ENCODE results near the gene ITGA1. TPM values are rescaled to one million over a fixed set of nuclear protein-coding genes. Genes with fewer than 3 reads are reported as not detected.
"Not testable (repeated sequence)": the region's sequence is repeated elsewhere in the genome, so short reads cannot be mapped to it uniquely, and the experiment has no call there.

ITGA1 gene
- total and polyA plus RNA-seq, 2 donors (not counting 1 experiment from before 2014, with no cell fraction given): 0.74 TPM; not detected in 1

- Histone ChIP-seq H3K27me3 (replicated peaks in 1 of 4; ENCODE audit: control extremely low read depth in 1 of 4, control insufficient read depth in 3 of 4, insufficient read depth in 4 of 4, low read length in 3 of 4) (no peaks in the 10 kb centered on the region), H3K4me3 (ENCODE audit: control extremely low read depth in 1 of 5, extremely low read depth in 1 of 5, insufficient read depth in 1 of 5, low read depth in 2 of 5, low read length in 4 of 5) (no peak overlapping the region), H3K36me3 (replicated peaks in 1 of 2; ENCODE audit: control extremely low read depth in 1 of 2, control insufficient read depth in 1 of 2, extremely low read depth in 1 of 2, insufficient read depth in 2 of 2, low read length in 1 of 2) (no peaks in the 10 kb centered on the region), H3K27ac (ENCODE audit: low read length in 2 of 2) (no peak overlapping the region), H2AFZ (ENCODE audit: insufficient read depth, low read depth, low read length, poor library complexity, severe bottlenecking) (no peak overlapping the region), H3K4me1 (ENCODE audit: control insufficient read depth in 2 of 2, insufficient read depth in 2 of 2, low read length in 2 of 2) (no peaks in the 10 kb centered on the region), H3K9me3 (ENCODE audit: control extremely low read depth in 1 of 3, control insufficient read depth in 2 of 3, insufficient read depth in 1 of 3, low read length in 2 of 3) (no peaks in the 10 kb centered on the region), H3K79me2 (ENCODE audit: control insufficient read depth, insufficient read depth, low read length) (no peaks in the 10 kb centered on the region), H4K20me1 (ENCODE audit: control insufficient read depth, insufficient read depth, low read length, poor library complexity, severe bottlenecking) (no peaks in the 10 kb centered on the region), H3K9ac (ENCODE audit: low read length) (no peak overlapping the region), H3K4me2 (replicated peaks; ENCODE audit: low read depth, low read length, poor library complexity, severe bottlenecking) (no peak overlapping the region)
- peaks cover 20% of the 10 kb centered on the region for H3K27me3 Mint-ChIP-seq
- ChIA-PET POLR2A (no interaction called here), CTCF (no interaction called here)
- intact Hi-C loops (cut with micrococcal nuclease): no loop called here
- no peak overlapping the region for H3K4me3 Mint-ChIP-seq
- ATAC-seq (ENCODE audit: low read depth) (no peak), DNase-seq (no peak)
- no peaks in the 10 kb centered on the region for H3K4me1 Mint-ChIP-seq
- peaks cover 4% of the 10 kb centered on the region for H3K9me3 Mint-ChIP-seq (ENCODE audit: insufficient read depth)
- TF ChIP-seq EZH2 (IDR thresholded peaks at IDR 0.05; ENCODE audit: borderline replicate concordance, insufficient read depth, low read depth, low read length, poor library complexity, severe bottlenecking): no peak
- no peak for TF ChIP-seq CTCF (IDR thresholded peaks at IDR 0.05)
- WGBS (ENCODE audit: insufficient coverage): no CpG with 5 or more reads among the region's 1 CpG
- H3K27ac Mint-ChIP-seq: no peak overlapping the region
Measured at GRCh38 chr5:52963636-52964035, 175.9 kb downstream of the ITGA1 start.

GRCh38 chr5:52964138-52964537 is 176.4 kb downstream of the ITGA1 start:
- no peak overlapping the region for H3K4me3 ChIP-seq (ENCODE audit: control extremely low read depth in 1 of 5, extremely low read depth in 1 of 5, insufficient read depth in 1 of 5, low read depth in 2 of 5, low read length in 4 of 5)
- H3K27me3 Mint-ChIP-seq: peaks cover 25% of the 10 kb centered on the region
- no peaks in the 10 kb centered on the region for H3K79me2 ChIP-seq (ENCODE audit: control insufficient read depth, insufficient read depth, low read length)
- no peak overlapping the region for H3K9ac ChIP-seq (ENCODE audit: low read length)
- ChIA-PET POLR2A (no interaction called here), CTCF (interaction anchor here (0.6 kb wide), 1 partner anchor 22 kb away, joined by 3 read pairs; no protein-coding TSS in a partner anchor)
- H3K36me3 ChIP-seq (replicated peaks in 1 of 2; ENCODE audit: control extremely low read depth in 1 of 2, control insufficient read depth in 1 of 2, extremely low read depth in 1 of 2, insufficient read depth in 2 of 2, low read length in 1 of 2): no peaks in the 10 kb centered on the region
- no peaks in the 10 kb centered on the region for H4K20me1 ChIP-seq (ENCODE audit: control insufficient read depth, insufficient read depth, low read length, poor library complexity, severe bottlenecking)
- H3K4me1 Mint-ChIP-seq: no peaks in the 10 kb centered on the region
- no peak overlapping the region for H3K27ac Mint-ChIP-seq
- intact Hi-C loops (cut with micrococcal nuclease): no loop called here
- H3K27me3 ChIP-seq (replicated peaks in 1 of 4; ENCODE audit: control extremely low read depth in 1 of 4, control insufficient read depth in 3 of 4, insufficient read depth in 4 of 4, low read length in 3 of 4): no peaks in the 10 kb centered on the region
- no peak overlapping the region for H3K4me3 Mint-ChIP-seq
- H3K9me3 Mint-ChIP-seq (ENCODE audit: insufficient read depth): peaks cover 9% of the 10 kb centered on the region
- no peak overlapping the region for H2AFZ ChIP-seq (ENCODE audit: insufficient read depth, low read depth, low read length, poor library complexity, severe bottlenecking)
- DNase-seq: no peak
- ATAC-seq (ENCODE audit: low read depth): no peak
- no peaks in the 10 kb centered on the region for H3K4me1 ChIP-seq (ENCODE audit: control insufficient read depth in 2 of 2, insufficient read depth in 2 of 2, low read length in 2 of 2)
- WGBS (ENCODE audit: insufficient coverage): no CpG with 5 or more reads among the region's 1 CpG
- no peak overlapping the region for H3K27ac ChIP-seq (ENCODE audit: low read length in 2 of 2)
- H3K4me2 ChIP-seq (replicated peaks; ENCODE audit: low read depth, low read length, poor library complexity, severe bottlenecking): no peak overlapping the region
- TF ChIP-seq CTCF (IDR thresholded peaks at IDR 0.05): no peak
- no peak for TF ChIP-seq EZH2 (IDR thresholded peaks at IDR 0.05; ENCODE audit: borderline replicate concordance, insufficient read depth, low read depth, low read length, poor library complexity, severe bottlenecking)
- H3K9me3 ChIP-seq (ENCODE audit: control extremely low read depth in 1 of 3, control insufficient read depth in 2 of 3, insufficient read depth in 1 of 3, low read length in 2 of 3): no peaks in the 10 kb centered on the region

DNA sequence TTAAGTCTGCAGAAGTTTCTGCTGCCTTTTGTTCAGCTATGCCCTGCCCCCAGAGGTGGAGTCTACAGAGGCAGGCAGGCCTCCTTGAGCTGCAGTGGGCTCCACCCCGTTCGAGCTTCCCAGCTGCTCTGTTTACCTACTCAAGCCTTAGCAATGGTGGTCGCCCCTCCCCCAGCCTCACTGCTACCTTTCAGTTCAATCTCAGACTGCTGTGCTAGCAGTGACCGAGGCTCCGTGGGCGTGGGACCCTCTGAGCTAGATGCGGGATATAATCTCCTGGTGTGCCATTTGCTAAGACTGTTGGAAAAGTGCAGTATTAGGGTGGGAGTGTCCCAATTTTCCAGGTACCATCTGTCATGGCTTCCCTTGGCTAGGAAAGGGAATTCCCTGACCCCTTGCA is 188.4 kb downstream of the ITGA1 start:
- H3K4me2 ChIP-seq (replicated peaks; ENCODE audit: low read depth, low read length, poor library complexity, severe bottlenecking); H3K36me3 ChIP-seq (replicated peaks in 1 of 2; ENCODE audit: control extremely low read depth in 1 of 2, control insufficient read depth in 1 of 2, extremely low read depth in 1 of 2, insufficient read depth in 2 of 2, low read length in 1 of 2); H3K27ac ChIP-seq (ENCODE audit: low read length in 2 of 2); CTCF ChIA-PET; H2AFZ ChIP-seq (ENCODE audit: insufficient read depth, low read depth, low read length, poor library complexity, severe bottlenecking); H3K27me3 ChIP-seq (replicated peaks in 1 of 4; ENCODE audit: control extremely low read depth in 1 of 4, control insufficient read depth in 3 of 4, insufficient read depth in 4 of 4, low read length in 3 of 4); H3K4me1 ChIP-seq (ENCODE audit: control insufficient read depth in 2 of 2, insufficient read depth in 2 of 2, low read length in 2 of 2); H3K79me2 ChIP-seq (ENCODE audit: control insufficient read depth, insufficient read depth, low read length); POLR2A ChIA-PET; H3K4me1 Mint-ChIP-seq; H3K4me3 ChIP-seq (ENCODE audit: control extremely low read depth in 1 of 5, extremely low read depth in 1 of 5, insufficient read depth in 1 of 5, low read depth in 2 of 5, low read length in 4 of 5); H3K4me3 Mint-ChIP-seq; H3K9ac ChIP-seq (ENCODE audit: low read length); H4K20me1 ChIP-seq (ENCODE audit: control insufficient read depth, insufficient read depth, low read length, poor library complexity, severe bottlenecking); DNase-seq; H3K9me3 Mint-ChIP-seq (ENCODE audit: insufficient read depth); ATAC-seq (ENCODE audit: low read depth); intact Hi-C loops (cut with micrococcal nuclease); H3K27ac Mint-ChIP-seq: not testable (repeated sequence)
- WGBS (ENCODE audit: insufficient coverage): 87% methylated on average over 7 of the region's 7 CpGs
- peaks cover 0 to 21% (median 0%) of the 10 kb centered on the region in 3 donors for H3K9me3 ChIP-seq (ENCODE audit: control extremely low read depth in 1 of 3, control insufficient read depth in 2 of 3, insufficient read depth in 1 of 3, low read length in 2 of 3)
- peaks cover 30% of the 10 kb centered on the region for H3K27me3 Mint-ChIP-seq

Measured in B cell (primary cell).